Activated naive CD4-positive, alpha-beta T cell treated with anti-CD3 and anti-CD28 coated beads, Interleukin-2, amount 50 U/mL, for 16 hours (primary cell): ENCODE results near the gene PLA2G7.
"Not testable (repeated sequence)": the region's sequence is repeated elsewhere in the genome, so short reads cannot be mapped to it uniquely, and the experiment has no call there.

Experiments used
- DNase-seq: peaks from one replicate; pipeline ENCODE4 v3.0.0-alpha.2; 2020

PLA2G7 gene

GRCh38 chr6:46746696-46747095 is 11.5 kb upstream of the PLA2G7 start, which contains the start of gene ANKRD66:
Gene ANKRD66 (plus strand): TSS chr6:46746933. CDS start chr6:46751949, 5,016 bp downstream.
- DNase-seq = no peak

GRCh38 chr6:46745973-46746372 is 10.8 kb upstream of the PLA2G7 start:
- no peak for DNase-seq

- not testable (repeated sequence) for DNase-seq
Observed at GRCh38 chr6:46744159-46744725, 9.1 kb upstream of the PLA2G7 start.

- no peak for DNase-seq
Observed at GRCh38 chr6:46743425-46744158, 8.4 kb upstream of the PLA2G7 start.

- DNase-seq = no peak
Observed at GRCh38 chr6:46741910-46742309, 6.7 kb upstream of the PLA2G7 start.

- no peak for DNase-seq
Observed at GRCh38 chr6:46741482-46741881, 6.3 kb upstream of the PLA2G7 start.

- DNase-seq = no peak
Observed at GRCh38 chr6:46736906-46737305, 1.7 kb upstream of the PLA2G7 start.

- no peak for DNase-seq
Observed at GRCh38 chr6:46735720-46736031, 501 bp upstream of the PLA2G7 start.

GRCh38 chr6:46733341-46733801 is 1.8 kb downstream of the PLA2G7 start:
- no peak for DNase-seq

- DNase-seq = no peak
Observed at GRCh38 chr6:46730921-46731461, 4.2 kb downstream of the PLA2G7 start.

GRCh38 chr6:46729787-46730326 is 5.3 kb downstream of the PLA2G7 start:
- no peak for DNase-seq

GRCh38 chr6:46720401-46720800 is 14.8 kb downstream of the PLA2G7 start:
- DNase-seq = no peak

- no peak for DNase-seq
Observed at GRCh38 chr6:46719099-46719498, 16.1 kb downstream of the PLA2G7 start.

GRCh38 chr6:46715141-46715540 is 20.0 kb downstream of the PLA2G7 start:
- no peak for DNase-seq

- no peak for DNase-seq
Observed at GRCh38 chr6:46711491-46711890, 23.7 kb downstream of the PLA2G7 start.

- no peak for DNase-seq
Observed at GRCh38 chr6:46706464-46706863, 28.7 kb downstream of the PLA2G7 start.

- DNase-seq = no peak
Observed at GRCh38 chr6:46704562-46704961, 30.6 kb downstream of the PLA2G7 start.

- DNase-seq = no peak
Observed at GRCh38 chr6:46699970-46700369, 35.2 kb downstream of the PLA2G7 start.

GRCh38 chr6:46690911-46691451 is 44.2 kb downstream of the PLA2G7 start:
- DNase-seq = no peak

- no peak for DNase-seq
Observed at GRCh38 chr6:46690141-46690755, 44.9 kb downstream of the PLA2G7 start.

- DNase-seq = no peak
Observed at GRCh38 chr6:46689657-46690056, 45.5 kb downstream of the PLA2G7 start.

- no peak for DNase-seq
Observed at GRCh38 chr6:46688966-46689335, 46.2 kb downstream of the PLA2G7 start.
